Neural crest cell (in vitro differentiated cells): ENCODE data around the gene THAP6. TPM values are rescaled to one million over a fixed set of nuclear protein-coding genes. Genes with fewer than 3 reads are reported as not detected.

Source experiments
- DNase-seq: peaks from one replicate; pipeline ENCODE4 v3.0.0; 2021; ENCODE audit warnings: low read depth, mixed read lengths, low spot score
- H3K27ac Mint-ChIP-seq: one replicate; pipeline ENCODE4 v1.8.0; 2021; ENCODE audit warnings: mild to moderate bottlenecking, mixed read lengths; ENCODE audit not compliant: unreplicated experiment
- H3K27me3 Mint-ChIP-seq: 2 replicates; pipeline ENCODE4 v1.8.0; 2021; ENCODE audit warnings: low read depth, mild to moderate bottlenecking, mixed read lengths
- H3K36me3 Mint-ChIP-seq: 2 replicates; pipeline ENCODE4 v1.8.0; 2021; ENCODE audit warnings: low read depth, mild to moderate bottlenecking, mixed read lengths
- H3K4me1 Mint-ChIP-seq: 2 replicates; pipeline ENCODE4 v1.8.0; 2021; ENCODE audit warnings: mixed read lengths
- H3K4me3 Mint-ChIP-seq: one replicate; pipeline ENCODE4 v1.8.0; 2021; ENCODE audit warnings: mild to moderate bottlenecking, mixed read lengths
- H3K9me3 Mint-ChIP-seq: 2 replicates; pipeline ENCODE4 v1.8.0; 2021; ENCODE audit warnings: mixed read lengths
- CTCF ChIP-seq: fragments of 200-600 bp; sonication (generic); conservative IDR thresholded peaks from 2 replicates; pipeline ENCODE4 v1.5.0; 2021; ENCODE audit warnings: antibody characterized with exemption, mild to moderate bottlenecking
- long read RNA-seq: library from polyadenylated mRNA; unstranded; transcript quantifications from one replicate; pipeline ENCODE4 v2.0.0, GENCODE V29; 2020
- total RNA-seq: library from RNA; stranded (reverse); gene quantifications from 2 replicates; pipeline ENCODE4 v1.2.1, GENCODE V29; 2021

THAP6 gene
- 19.9 and 21.9 TPM in 2 replicates for total RNA-seq
- long read RNA-seq, transcript THAP6-201 (5 exons, 3,549 nt) = major isoform, 17 of 32 reads
- long read RNA-seq, partial matches to known transcripts = 1 of 32 reads
- long read RNA-seq, other reads (novel, unspliced or antisense) = 9 of 32 reads

- Mint-ChIP-seq H3K4me1 (peaks cover 26% of the 10 kb centered on the region), H3K27me3 (no peaks in the 10 kb centered on the region), H3K9me3 (peaks cover 4% of the 10 kb centered on the region), H3K27ac (peak within 1 kb of the TSS; percentile 36), H3K36me3 (peaks cover 26% of the 10 kb centered on the region), H3K4me3 (no peak within 1 kb of the TSS)
- peak; percentile 22 for TF ChIP-seq CTCF
- peak; percentile 88 for DNase-seq
These were observed at the start of gene THAP6, which contains the start of gene RCHY1 for GRCh38 chr4:75514131-75514948. TSS of gene THAP6 (plus strand) at chr4:75514473. CDS start at chr4:75515453, 980 bp downstream. TSS of gene RCHY1 (minus strand) at chr4:75514403. CDS start at chr4:75514286, 117 bp downstream.

- no peak for DNase-seq
- Mint-ChIP-seq H3K27me3 (no peaks in the 10 kb centered on the region), H3K9me3 (no peaks in the 10 kb centered on the region), H3K4me3 (no peak overlapping the region), H3K4me1 (no peaks in the 10 kb centered on the region), H3K36me3 (no peaks in the 10 kb centered on the region), H3K27ac (no peak overlapping the region)
- TF ChIP-seq CTCF = no peak
These were observed 44.4 kb upstream of the THAP6 start for GRCh38 chr4:75469896-75470295.

- H3K27ac Mint-ChIP-seq = no peak overlapping the region
- no peak for TF ChIP-seq CTCF
These were observed 43.5 kb upstream of the THAP6 start for GRCh38 chr4:75470738-75471137.

GRCh38 chr4:75477201-75477600, 37.1 kb upstream of the THAP6 start:
- H3K27ac Mint-ChIP-seq = no peak overlapping the region
- H3K4me3 Mint-ChIP-seq = no peak overlapping the region
- no peaks in the 10 kb centered on the region for H3K4me1 Mint-ChIP-seq
- no peaks in the 10 kb centered on the region for H3K27me3 Mint-ChIP-seq
- DNase-seq = no peak
- no peak for TF ChIP-seq CTCF
- peaks cover 37% of the 10 kb centered on the region for H3K36me3 Mint-ChIP-seq
- peaks cover 21% of the 10 kb centered on the region for H3K9me3 Mint-ChIP-seq

More at GRCh38 chr4:75470738-75471137, 43.5 kb upstream of the THAP6 start:
- no peaks in the 10 kb centered on the region for H3K27me3 Mint-ChIP-seq
- H3K4me1 Mint-ChIP-seq = no peaks in the 10 kb centered on the region
- H3K4me3 Mint-ChIP-seq = no peak overlapping the region
- peaks cover 5% of the 10 kb centered on the region for H3K36me3 Mint-ChIP-seq
- peaks cover 2% of the 10 kb centered on the region for H3K9me3 Mint-ChIP-seq
- DNase-seq = no peak

GRCh38 chr4:75484190-75484589, 30.1 kb upstream of the THAP6 start:
- H3K4me3 Mint-ChIP-seq = no peak overlapping the region
- TF ChIP-seq CTCF = no peak
- no peaks in the 10 kb centered on the region for H3K9me3 Mint-ChIP-seq
- no peaks in the 10 kb centered on the region for H3K4me1 Mint-ChIP-seq
- no peak for DNase-seq
- H3K27me3 Mint-ChIP-seq = no peaks in the 10 kb centered on the region
- H3K27ac Mint-ChIP-seq = no peak overlapping the region
- peaks cover 8% of the 10 kb centered on the region for H3K36me3 Mint-ChIP-seq
